Cardiac muscle cell (in vitro differentiated cells and primary cell): ENCODE measurements around the gene IGFL3. TPM values are rescaled to one million over a fixed set of nuclear protein-coding genes. Genes with fewer than 3 reads are reported as not detected.

Experiments used
- DNase-seq, 2 donors: peaks; one replicate each; pipeline versions ENCODE4 v3.0.0 to v3.0.0-alpha.2; 2010 to 2017; ENCODE audit warnings: low read depth in 1 of 2, low spot score in 1 of 2
- H3K27ac ChIP-seq: fragments of 200-600 bp; sonication (generic); 2 replicates; pipeline ENCODE4 v1.5.1; 2016
- H3K27me3 ChIP-seq: fragments of 200-600 bp; sonication (generic); 2 replicates; pipeline ENCODE4 v1.6.0; 2016; ENCODE audit warnings: control low read depth
- H3K36me3 ChIP-seq: fragments of 200-600 bp; sonication (generic); 2 replicates; pipeline ENCODE4 v1.5.1; 2016; ENCODE audit warnings: control low read depth
- H3K4me1 ChIP-seq: fragments of 200-600 bp; sonication (generic); 2 replicates; pipeline ENCODE4 v1.8.1; 2017; ENCODE audit warnings: low read depth, mild to moderate bottlenecking, mixed run types
- H3K4me3 ChIP-seq: fragments of 200-600 bp; sonication (generic); 2 replicates; pipeline ENCODE4 v1.5.1; 2016; ENCODE audit warnings: mild to moderate bottlenecking
- H3K9me3 ChIP-seq: fragments of 200-600 bp; sonication (generic); 2 replicates; pipeline ENCODE4 v1.5.1; 2017; ENCODE audit warnings: low read depth, mild to moderate bottlenecking, control low read depth
- polyA plus RNA-seq: library from polyadenylated mRNA; unstranded; fragments of >200 nt; fragmentation: Nextera tagmentation; extraction: Ambion mirVana; gene quantifications from 2 replicates; pipeline ENCODE4 v1.2.1, GENCODE V29; 2016
- total RNA-seq: library from RNA; depleted of rRNA; stranded (reverse); fragments of >200 nt; gene quantifications from 2 replicates; pipeline ENCODE4 v1.2.3, GENCODE V29; 2016
- TF ChIP-seq, protein P1 (sequence below): IDR thresholded peaks from 2 replicates; pipeline ENCODE4 v1.5.1; 2012; ENCODE audit warnings: low read depth, mild to moderate bottlenecking, low read length

The IGFL3 gene
- total and polyA plus RNA-seq, 2 experiments from 2014 or later: not detected

DNA sequence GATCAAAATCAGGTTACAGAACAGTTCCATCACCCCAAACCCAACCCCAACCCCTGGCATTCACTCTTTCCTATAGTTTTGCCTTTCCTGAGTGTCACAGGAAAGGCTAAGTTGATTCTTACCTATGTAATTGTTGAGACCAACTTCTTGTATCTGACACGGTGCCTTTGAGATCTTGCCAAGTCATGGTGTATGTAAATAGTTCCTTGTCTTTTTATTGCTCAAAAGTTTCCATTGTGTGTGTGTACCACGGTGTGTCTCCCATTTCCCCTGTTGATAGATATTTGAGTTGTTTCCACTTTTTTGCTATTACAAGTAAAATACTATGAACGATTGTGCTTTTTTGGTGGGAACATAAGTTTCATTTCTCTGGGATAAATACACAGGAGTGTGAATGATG, 20.3 kb upstream of the IGFL3 start:
- DNase-seq: no peak
- Histone ChIP-seq H3K9me3 (no peaks in the 10 kb centered on the region), H3K27me3 (no peaks in the 10 kb centered on the region), H3K4me1 (peaks cover 17% of the 10 kb centered on the region), H3K27ac (no peak overlapping the region), H3K4me3 (no peak overlapping the region), H3K36me3 (no peaks in the 10 kb centered on the region)
- TF ChIP-seq, protein P1, sequence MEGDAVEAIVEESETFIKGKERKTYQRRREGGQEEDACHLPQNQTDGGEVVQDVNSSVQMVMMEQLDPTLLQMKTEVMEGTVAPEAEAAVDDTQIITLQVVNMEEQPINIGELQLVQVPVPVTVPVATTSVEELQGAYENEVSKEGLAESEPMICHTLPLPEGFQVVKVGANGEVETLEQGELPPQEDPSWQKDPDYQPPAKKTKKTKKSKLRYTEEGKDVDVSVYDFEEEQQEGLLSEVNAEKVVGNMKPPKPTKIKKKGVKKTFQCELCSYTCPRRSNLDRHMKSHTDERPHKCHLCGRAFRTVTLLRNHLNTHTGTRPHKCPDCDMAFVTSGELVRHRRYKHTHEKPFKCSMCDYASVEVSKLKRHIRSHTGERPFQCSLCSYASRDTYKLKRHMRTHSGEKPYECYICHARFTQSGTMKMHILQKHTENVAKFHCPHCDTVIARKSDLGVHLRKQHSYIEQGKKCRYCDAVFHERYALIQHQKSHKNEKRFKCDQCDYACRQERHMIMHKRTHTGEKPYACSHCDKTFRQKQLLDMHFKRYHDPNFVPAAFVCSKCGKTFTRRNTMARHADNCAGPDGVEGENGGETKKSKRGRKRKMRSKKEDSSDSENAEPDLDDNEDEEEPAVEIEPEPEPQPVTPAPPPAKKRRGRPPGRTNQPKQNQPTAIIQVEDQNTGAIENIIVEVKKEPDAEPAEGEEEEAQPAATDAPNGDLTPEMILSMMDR: no peak

DNA sequence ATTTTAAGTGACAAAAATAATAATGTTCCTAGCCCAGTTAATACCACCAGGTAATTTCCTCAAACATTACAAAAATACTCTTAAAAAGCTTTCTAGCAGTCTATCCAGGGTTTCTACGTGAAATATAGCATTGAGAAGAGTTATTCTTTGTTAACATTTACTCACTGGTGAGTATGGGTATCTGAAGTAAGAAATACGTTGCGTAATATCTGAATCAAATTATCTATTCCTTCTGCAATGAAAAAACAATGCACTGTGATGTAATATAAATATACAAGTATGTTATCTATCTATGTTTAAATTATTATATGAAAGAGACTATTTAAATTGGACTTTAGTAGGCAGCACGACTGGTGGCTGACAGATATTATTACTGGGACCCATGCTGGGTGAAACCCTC, 17.8 kb upstream of the IGFL3 start:
- Histone ChIP-seq H3K27ac (no peak overlapping the region), H3K9me3 (no peaks in the 10 kb centered on the region), H3K4me1 (peaks cover 7% of the 10 kb centered on the region), H3K36me3 (no peaks in the 10 kb centered on the region), H3K4me3 (no peak overlapping the region), H3K27me3 (no peaks in the 10 kb centered on the region)
- TF ChIP-seq, protein P1: no peak
- no peak for DNase-seq

DNA sequence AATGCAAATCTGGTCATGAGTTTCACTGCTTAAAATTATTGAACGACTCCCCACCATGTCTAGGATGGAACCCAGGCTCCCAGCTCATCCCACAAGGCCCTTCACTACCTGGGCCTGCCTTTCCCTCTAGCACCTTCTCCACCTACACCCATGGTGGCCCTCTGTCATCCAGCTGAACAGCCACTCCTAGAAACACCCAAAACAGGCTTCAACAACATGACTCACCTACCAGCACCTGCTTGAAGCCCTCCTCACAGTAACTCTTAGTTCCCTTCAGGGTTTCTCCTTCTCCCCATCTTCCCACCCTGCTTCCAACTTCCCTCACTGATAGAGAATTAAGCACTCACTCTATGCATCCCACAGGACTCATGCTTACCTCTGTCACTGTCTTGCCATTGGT, 16.9 kb upstream of the IGFL3 start:
- no peaks in the 10 kb centered on the region for H3K9me3 ChIP-seq
- H3K27ac ChIP-seq: no peak overlapping the region
- no peaks in the 10 kb centered on the region for H3K4me1 ChIP-seq
- H3K4me3 ChIP-seq: no peak overlapping the region
- DNase-seq: no peak
- TF ChIP-seq, protein P1: no peak
- H3K36me3 ChIP-seq: no peaks in the 10 kb centered on the region
- H3K27me3 ChIP-seq: no peaks in the 10 kb centered on the region

DNA sequence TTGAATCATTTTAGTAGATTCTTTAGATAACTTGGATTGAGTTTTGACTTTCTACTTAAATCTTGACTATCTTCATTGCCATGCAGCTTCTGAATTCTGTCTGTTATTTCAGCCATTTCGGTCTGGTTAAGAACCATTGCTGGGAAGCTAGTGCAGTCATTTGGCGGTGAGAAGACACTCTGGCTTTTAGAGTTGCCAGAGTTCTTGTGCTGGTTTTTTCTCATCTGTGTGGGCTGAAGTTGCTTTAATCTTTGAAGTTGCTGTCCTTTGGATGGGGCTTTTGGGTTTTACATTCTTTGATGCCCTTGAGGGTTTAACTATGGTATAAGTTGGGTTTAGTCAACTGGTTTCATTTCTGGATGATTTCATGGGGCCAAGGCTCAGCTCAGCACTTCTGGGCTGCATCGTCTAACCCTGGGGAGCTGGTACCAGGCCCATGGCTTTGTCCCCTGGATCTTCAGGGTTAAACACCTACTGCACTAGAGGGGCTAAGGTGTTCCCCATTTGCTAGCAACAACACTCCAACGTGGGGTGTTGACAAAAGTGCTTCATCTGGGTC, 13.5 kb upstream of the IGFL3 start:
- Histone ChIP-seq H3K4me1 (peaks cover 7% of the 10 kb centered on the region), H3K27me3 (no peaks in the 10 kb centered on the region), H3K27ac (no peak overlapping the region), H3K9me3 (no peaks in the 10 kb centered on the region), H3K4me3 (no peak overlapping the region), H3K36me3 (no peaks in the 10 kb centered on the region)
- TF ChIP-seq, protein P1: no peak
- DNase-seq: no peak

DNA sequence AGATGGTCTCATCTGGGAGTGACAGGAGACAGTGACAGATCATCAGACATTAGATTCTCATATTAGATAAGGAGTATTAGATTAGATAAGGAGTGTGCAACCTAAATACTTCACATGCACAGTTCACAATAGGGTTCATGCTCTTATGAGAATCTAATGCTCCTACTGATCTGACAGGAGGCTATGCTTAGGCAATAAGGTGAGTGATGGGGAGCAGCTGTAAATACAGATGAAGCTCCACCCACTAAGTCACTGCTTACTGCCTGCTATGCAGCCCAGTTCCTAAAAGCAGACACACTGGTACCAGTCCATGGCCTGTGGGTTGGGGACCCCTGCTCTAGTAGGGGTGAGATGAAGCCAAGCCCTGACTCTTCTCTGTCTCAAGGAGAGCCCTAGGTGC, 10.0 kb upstream of the IGFL3 start:
- Histone ChIP-seq H3K9me3 (no peaks in the 10 kb centered on the region), H3K36me3 (no peaks in the 10 kb centered on the region), H3K4me1 (peaks cover 14% of the 10 kb centered on the region), H3K27me3 (no peaks in the 10 kb centered on the region), H3K27ac (peak overlapping the region; percentile 99), H3K4me3 (no peak overlapping the region)
- TF ChIP-seq, protein P1: no peak
- peak in 1 of 2 donors; percentile 35 for DNase-seq

DNA sequence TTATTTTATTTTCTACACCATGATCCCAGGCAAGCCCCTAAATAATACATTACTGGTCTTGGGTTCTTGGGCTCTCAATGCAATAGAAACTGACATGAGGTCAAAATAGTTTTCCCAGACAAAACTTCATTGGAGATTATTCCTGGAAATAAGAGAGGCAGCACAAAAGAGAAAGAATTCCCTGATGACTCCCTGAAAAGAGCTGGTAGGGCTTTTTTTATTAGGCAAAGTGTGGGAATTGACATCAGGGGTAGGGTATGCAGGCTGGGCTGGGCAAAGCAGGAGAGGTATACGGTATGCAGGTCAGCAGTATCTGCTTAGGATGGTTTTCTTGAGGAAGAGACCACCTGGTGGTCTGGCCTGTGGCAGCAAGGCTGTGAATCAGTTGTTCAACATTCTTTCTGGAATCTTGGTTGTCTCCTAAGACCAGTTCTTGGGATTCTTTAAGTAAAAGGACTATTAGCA, 9.3 kb upstream of the IGFL3 start:
- no peaks in the 10 kb centered on the region for H3K9me3 ChIP-seq
- H3K27ac ChIP-seq: peak overlapping the region; percentile 99
- H3K4me1 ChIP-seq: peaks cover 14% of the 10 kb centered on the region
- no peak for DNase-seq
- H3K36me3 ChIP-seq: no peaks in the 10 kb centered on the region
- no peaks in the 10 kb centered on the region for H3K27me3 ChIP-seq
- no peak overlapping the region for H3K4me3 ChIP-seq
- TF ChIP-seq, protein P1: no peak
